SU-DHL-6 (cell line): ENCODE data around the gene ZNF862.

ENCODE experiments used
- H2AFZ ChIP-seq: fragments of 200-600 bp; sonication (generic); 2 replicates; pipeline ENCODE4 v1.6.1; 2014; ENCODE audit warnings: low read depth, mild to moderate bottlenecking, moderate library complexity, mixed read lengths, antibody characterized with exemption, low read length; ENCODE audit not compliant: severe bottlenecking
- H3F3A ChIP-seq: fragments of 200-600 bp; shearing (Covaris generic); 2 replicates; pipeline ENCODE4 v1.6.0; 2016; ENCODE audit warnings: antibody characterized with exemption, mild to moderate bottlenecking; ENCODE audit not compliant: insufficient read depth
- H3K27ac ChIP-seq: fragments of 200-600 bp; sonication (generic); 2 replicates; pipeline ENCODE4 v1.5.1; 2016; ENCODE audit warnings: low read depth, mild to moderate bottlenecking, low read length, moderate library complexity, mixed read lengths
- H3K27me3 ChIP-seq: fragments of 200-600 bp; sonication (generic), shearing (Covaris generic); 2 replicates; pipeline ENCODE4 v1.6.0; 2014; ENCODE audit warnings: mild to moderate bottlenecking, low read length
- H3K36me3 ChIP-seq: fragments of 200-600 bp; sonication (generic); 2 replicates; pipeline ENCODE4 v1.6.1; 2014; ENCODE audit warnings: mild to moderate bottlenecking, low read length, mixed read lengths
- H3K4me2 ChIP-seq: fragments of 300-600, 200-600 bp; shearing (Covaris generic), sonication (generic); 2 replicates; pipeline ENCODE4 v1.6.0; 2014; ENCODE audit warnings: low read length, low read depth, mild to moderate bottlenecking; ENCODE audit not compliant: poor library complexity, severe bottlenecking
- H3K4me3 ChIP-seq: fragments of 200-600 bp; sonication (generic); 2 replicates; pipeline ENCODE4 v1.5.1; 2014; ENCODE audit warnings: antibody characterized with exemption, low read length, mild to moderate bottlenecking, mixed read lengths; ENCODE audit not compliant: insufficient read depth, poor library complexity, severe bottlenecking
- H3K79me2 ChIP-seq: fragments of 200-600 bp; sonication (generic); 2 replicates; pipeline ENCODE4 v1.6.1; 2014; ENCODE audit warnings: mild to moderate bottlenecking, low read length, moderate library complexity; ENCODE audit not compliant: insufficient read depth
- H3K9ac ChIP-seq: fragments of 200-600 bp; sonication (generic); 2 replicates; pipeline ENCODE4 v1.7.0; 2014; ENCODE audit warnings: mild to moderate bottlenecking, low read length
- H3K9me2 ChIP-seq: fragments of 200-600 bp; sonication (generic); replicated peaks from 2 replicates; pipeline ENCODE4 v1.6.1; 2014; ENCODE audit warnings: low read length; ENCODE audit not compliant: insufficient read depth
- H3K9me3 ChIP-seq: fragments of 200-600 bp; sonication (generic); 2 replicates; pipeline ENCODE4 v1.6.1; 2014; ENCODE audit warnings: low read length, mixed read lengths; ENCODE audit not compliant: insufficient read depth
- H4K20me1 ChIP-seq: fragments of 200-600 bp; sonication (generic); 2 replicates; pipeline ENCODE4 v1.6.1; 2014; ENCODE audit warnings: low read depth, mild to moderate bottlenecking, antibody characterized with exemption, low read length, moderate library complexity, mixed read lengths
- CTCF ChIP-seq: fragments of 200-600 bp; sonication (generic); IDR thresholded peaks from one replicate; pipeline ENCODE4 v1.5.1; 2017; ENCODE audit warnings: antibody characterized with exemption, mild to moderate bottlenecking, low read length, moderate library complexity; ENCODE audit not compliant: insufficient read depth, poor library complexity, severe bottlenecking
- EZH2phosphoT487 ChIP-seq: fragments of 200-600 bp; sonication (generic), shearing (Covaris generic); conservative IDR thresholded peaks from 2 replicates; pipeline ENCODE4 v1.6.1; 2018; ENCODE audit warnings: mild to moderate bottlenecking, antibody characterized with exemption, low read length, moderate library complexity, mixed read lengths

ZNF862 gene

GRCh38 chr7:149836434-149836833 is 1.7 kb upstream of the ZNF862 start:
- H4K20me1 ChIP-seq, result no peaks in the 10 kb centered on the region
- no peaks in the 10 kb centered on the region for H3K36me3 ChIP-seq
- H3K4me2 ChIP-seq, result no peak overlapping the region
- no peak overlapping the region for H2AFZ ChIP-seq
- H3K4me3 ChIP-seq, result no peak overlapping the region
- no peaks in the 10 kb centered on the region for H3K27me3 ChIP-seq
- H3F3A ChIP-seq, result no peaks in the 10 kb centered on the region
- no peak overlapping the region for H3K27ac ChIP-seq
- H3K79me2 ChIP-seq, result no peaks in the 10 kb centered on the region
- no peak overlapping the region for H3K9ac ChIP-seq
- no peak for TF ChIP-seq CTCF
- no peak for TF ChIP-seq EZH2phosphoT487
- no peaks in the 10 kb centered on the region for H3K9me2 ChIP-seq
- no peaks in the 10 kb centered on the region for H3K9me3 ChIP-seq

- H3F3A ChIP-seq, result no peaks in the 10 kb centered on the region
- H4K20me1 ChIP-seq, result no peaks in the 10 kb centered on the region
- H3K27me3 ChIP-seq, result no peaks in the 10 kb centered on the region
- H3K4me2 ChIP-seq, result peak overlapping the region; percentile 41
- no peaks in the 10 kb centered on the region for H3K79me2 ChIP-seq
- no peaks in the 10 kb centered on the region for H3K9me2 ChIP-seq
- TF ChIP-seq CTCF, result no peak
- no peak for TF ChIP-seq EZH2phosphoT487
- H3K27ac ChIP-seq, result no peak overlapping the region
- peak overlapping the region; percentile 9 for H2AFZ ChIP-seq
- H3K4me3 ChIP-seq, result no peak overlapping the region
- no peak overlapping the region for H3K9ac ChIP-seq
- H3K36me3 ChIP-seq, result no peaks in the 10 kb centered on the region
- no peaks in the 10 kb centered on the region for H3K9me3 ChIP-seq
These were observed 481 bp upstream of the ZNF862 start for GRCh38 chr7:149837564-149838223.

- no peak overlapping the region for H3K27ac ChIP-seq
- no peaks in the 10 kb centered on the region for H3K27me3 ChIP-seq
- H3K36me3 ChIP-seq, result no peaks in the 10 kb centered on the region
- H3F3A ChIP-seq, result no peaks in the 10 kb centered on the region
- peak overlapping the region; percentile 69 for H3K4me3 ChIP-seq
- TF ChIP-seq EZH2phosphoT487, result no peak
- no peak for TF ChIP-seq CTCF
- peak overlapping the region; percentile 91 for H2AFZ ChIP-seq
- peak overlapping the region; percentile 74 for H3K9ac ChIP-seq
- no peaks in the 10 kb centered on the region for H3K9me3 ChIP-seq
- no peaks in the 10 kb centered on the region for H3K9me2 ChIP-seq
- H3K4me2 ChIP-seq, result peak overlapping the region; percentile 78
- no peaks in the 10 kb centered on the region for H4K20me1 ChIP-seq
- no peaks in the 10 kb centered on the region for H3K79me2 ChIP-seq
These were observed 825 bp downstream of the ZNF862 start for GRCh38 chr7:149838992-149839408.
